Iris pigment epithelial cell (primary cell): ENCODE data around the gene KLHL13.
"Not testable (repeated sequence)": the region's sequence is repeated elsewhere in the genome, so short reads cannot be mapped to it uniquely, and the experiment has no call there.

Source experiments
- DNase-seq: peaks from one replicate; pipeline ENCODE4 v3.0.0-alpha.2; 2011; ENCODE audit warnings: low read depth

KLHL13 gene

DNA sequence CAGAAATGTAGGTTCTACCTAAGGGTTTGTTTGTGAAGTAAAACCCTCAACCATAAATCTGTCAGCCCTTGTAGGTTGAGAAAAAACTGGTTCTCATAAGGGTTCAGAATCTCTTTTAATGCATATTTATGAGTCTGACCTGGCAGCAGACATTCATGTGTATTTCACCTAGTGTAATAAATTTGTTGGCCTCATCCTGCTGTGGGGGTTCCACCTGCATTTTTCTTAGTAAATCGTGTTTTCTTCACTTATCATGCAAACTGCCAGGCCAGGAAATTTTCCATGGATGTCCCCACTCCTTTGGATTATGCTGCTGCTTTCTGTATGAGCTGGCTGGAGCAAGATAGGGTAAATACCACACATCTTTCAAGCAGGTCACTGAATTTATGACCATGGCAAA lies 42.4 kb downstream of the KLHL13 start:
- DNase-seq, result no peak

DNA sequence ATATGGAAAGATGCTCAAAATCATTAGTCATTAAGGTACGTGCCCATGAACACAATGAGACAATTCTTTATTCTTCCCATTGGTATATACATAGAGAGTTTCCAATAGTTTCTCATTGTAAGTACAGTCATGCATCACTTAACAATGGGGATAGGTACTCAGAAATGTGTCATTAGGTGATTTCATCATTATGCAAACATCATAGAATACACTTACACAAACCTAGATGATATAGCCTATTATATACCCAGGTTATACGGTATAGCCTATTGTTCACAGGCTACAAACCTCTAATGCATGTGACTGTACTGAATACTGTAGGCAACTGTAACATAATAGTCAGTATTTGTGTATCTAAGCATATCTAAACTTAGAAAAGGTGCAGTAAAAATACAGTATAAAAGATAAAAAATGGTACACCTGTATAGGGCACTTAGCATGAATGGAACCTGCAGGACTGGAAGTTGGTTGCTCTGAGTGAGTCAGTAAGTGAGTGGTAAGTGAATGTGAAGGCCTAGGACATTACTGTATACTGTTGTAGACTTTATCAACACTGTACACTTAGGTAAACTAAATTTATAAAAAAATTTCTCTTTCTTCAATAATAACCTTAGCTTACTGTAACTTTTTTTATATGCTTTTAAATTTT lies 49.6 kb downstream of the KLHL13 start:
- no peak for DNase-seq

GRCh38 chrX:118062817-118063615 lies 53.6 kb downstream of the KLHL13 start:
- DNase-seq, result no peak

- no peak for DNase-seq
Observed at GRCh38 chrX:118062048-118062789, 54.4 kb downstream of the KLHL13 start.

- DNase-seq, result no peak
Observed at GRCh38 chrX:118058924-118059323, 57.7 kb downstream of the KLHL13 start.

DNA sequence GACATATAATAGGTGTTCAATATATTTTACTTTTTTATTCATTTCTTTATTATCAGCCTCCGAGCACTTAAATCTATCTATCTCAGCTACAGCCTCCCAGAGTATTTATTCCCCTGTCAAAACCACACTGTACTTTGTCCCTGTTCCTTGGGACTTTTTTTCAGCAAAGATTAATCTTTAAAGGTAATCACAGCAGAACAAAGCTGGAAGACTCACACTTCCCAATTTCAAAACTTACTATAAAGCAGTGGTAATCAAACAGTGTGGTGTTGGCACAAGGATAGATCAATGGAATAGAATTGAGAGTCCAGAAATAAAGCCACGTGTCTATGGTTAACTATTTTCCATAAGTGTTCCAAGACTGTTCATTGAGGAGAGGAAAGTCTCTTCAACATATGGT lies 59.7 kb downstream of the KLHL13 start:
- DNase-seq, result no peak

- DNase-seq, result no peak
Observed at GRCh38 chrX:118049713-118050112, 66.9 kb downstream of the KLHL13 start.

DNA sequence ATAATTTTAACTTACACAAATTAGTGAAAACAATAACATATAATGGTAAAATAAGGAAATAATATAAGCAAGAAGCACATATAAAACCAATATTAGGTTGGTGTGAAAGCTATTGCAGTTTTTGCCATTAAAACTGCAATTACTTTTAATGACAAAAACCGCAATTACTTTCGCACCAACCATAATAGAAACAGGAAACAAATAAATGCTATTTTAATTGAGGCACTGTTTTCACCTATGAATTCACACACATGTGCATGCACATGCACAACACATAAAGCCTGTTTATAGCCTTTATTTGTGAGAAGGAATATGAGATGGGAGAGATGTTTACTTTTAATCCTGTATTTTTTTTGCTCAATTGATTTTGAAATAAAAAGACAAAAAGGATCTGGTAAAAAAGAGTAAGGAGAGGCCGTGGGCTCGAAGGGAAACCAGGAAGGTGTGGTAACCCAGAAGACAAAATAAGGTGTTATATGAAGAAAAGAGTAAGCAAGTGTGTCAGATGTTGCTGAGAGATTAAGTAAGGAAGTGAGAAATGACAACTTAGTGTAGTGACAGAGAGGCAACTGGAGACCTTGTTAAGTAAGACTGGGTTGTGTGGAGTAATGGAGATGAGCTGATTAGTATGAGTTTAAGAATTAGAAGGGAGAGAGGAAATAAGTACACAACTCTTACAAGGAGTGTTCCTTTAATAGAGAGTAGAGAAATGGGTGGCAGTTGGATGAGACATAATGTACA lies 69.0 kb downstream of the KLHL13 start:
- no peak for DNase-seq

DNA sequence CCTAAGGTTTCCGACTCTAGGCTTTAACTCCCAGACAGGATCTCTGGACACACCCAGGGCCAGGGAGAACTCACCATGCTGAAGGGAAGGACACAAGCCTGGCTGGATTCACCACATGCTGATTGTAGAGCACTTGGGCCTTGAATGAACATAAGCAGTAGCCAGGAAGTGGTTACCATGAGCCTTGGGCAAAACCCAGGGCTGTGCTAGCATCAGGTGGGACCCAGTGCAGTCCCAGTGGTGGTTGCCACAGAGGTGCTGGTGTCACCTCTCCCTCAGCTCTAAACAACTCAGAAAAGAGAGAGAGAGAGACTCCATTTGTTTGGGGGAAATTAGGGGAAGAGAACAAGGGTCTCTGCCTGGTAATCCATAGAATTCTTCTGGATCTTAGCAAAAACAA lies 77.0 kb downstream of the KLHL13 start:
- DNase-seq, result no peak

- no peak for DNase-seq
Observed at GRCh38 chrX:118038614-118039365, 77.8 kb downstream of the KLHL13 start.

- no peak for DNase-seq
Observed at GRCh38 chrX:118026631-118027030, 90.0 kb downstream of the KLHL13 start.

- DNase-seq, result peak; percentile 6
Observed at GRCh38 chrX:118025226-118025625, 91.4 kb downstream of the KLHL13 start.

DNA sequence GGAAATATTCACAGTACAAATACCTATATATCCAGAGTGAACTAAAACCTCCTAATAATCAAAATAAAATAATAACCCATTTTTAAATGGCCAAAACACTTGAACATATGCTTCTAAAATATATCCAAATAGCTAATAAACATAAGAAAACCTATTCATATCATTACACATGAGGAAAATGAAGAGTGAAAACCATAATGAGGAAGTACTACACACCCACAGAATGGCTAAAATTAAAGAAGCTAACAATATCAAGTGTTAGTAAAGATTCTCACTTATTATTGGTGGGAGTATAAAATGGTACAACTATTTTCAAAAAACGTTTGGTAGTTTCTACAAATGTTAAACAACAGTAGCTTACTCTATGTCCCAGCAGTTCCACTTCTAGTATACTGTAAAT lies 92.1 kb downstream of the KLHL13 start:
- no peak for DNase-seq

GRCh38 chrX:118022753-118023152 lies 93.9 kb downstream of the KLHL13 start:
- DNase-seq, result no peak

- no peak for DNase-seq
Observed at GRCh38 chrX:118016422-118016821, 100.2 kb downstream of the KLHL13 start.

DNA sequence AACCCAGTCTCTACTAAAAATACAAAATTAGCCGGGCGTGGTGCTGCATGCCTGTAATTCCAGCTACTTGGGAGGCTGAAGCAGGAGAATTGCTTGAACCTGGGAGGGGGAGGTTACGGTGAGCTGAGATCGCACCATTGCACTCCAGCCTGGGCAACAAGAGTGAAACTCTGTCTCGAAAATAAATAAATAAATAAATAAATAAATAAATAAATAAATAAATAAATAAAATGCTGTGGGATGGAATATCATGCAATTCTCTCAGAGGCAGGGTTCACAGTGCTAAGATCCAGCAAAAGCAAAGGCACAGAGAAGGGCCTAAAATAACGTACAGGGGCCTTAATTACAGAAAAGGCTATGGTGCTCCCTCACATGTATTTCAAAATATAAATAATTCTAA lies 114.2 kb downstream of the KLHL13 start:
- not testable (repeated sequence) for DNase-seq

- DNase-seq, result no peak
Observed at GRCh38 chrX:118000518-118000917, 116.1 kb downstream of the KLHL13 start.

- DNase-seq, result no peak
Observed at GRCh38 chrX:117998171-117998570, 118.4 kb downstream of the KLHL13 start.

DNA sequence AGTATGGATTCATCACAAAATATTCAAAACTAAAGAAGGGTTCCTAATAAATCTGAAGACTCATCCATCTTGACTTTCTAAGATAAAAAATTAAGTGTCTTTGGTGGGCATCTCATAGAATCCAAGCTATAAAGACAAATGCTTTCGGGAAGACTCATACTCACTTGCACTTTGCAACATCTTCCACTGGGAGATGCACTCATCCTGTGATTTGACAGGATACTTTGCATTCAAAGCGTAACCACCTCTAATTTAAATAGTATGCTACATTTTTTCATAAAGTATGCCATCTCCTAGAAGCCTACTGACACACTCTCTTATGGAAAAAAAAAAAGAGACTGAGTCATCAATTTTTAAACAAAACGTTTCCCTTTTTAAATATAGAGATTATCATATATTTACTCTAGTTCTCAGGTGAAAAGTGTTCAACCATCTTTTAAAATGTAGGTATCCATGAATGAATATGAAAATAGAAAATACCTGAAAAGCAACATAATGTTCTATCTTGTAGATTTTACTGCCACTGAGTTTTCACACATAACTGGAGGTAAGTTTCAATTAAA lies 119.6 kb downstream of the KLHL13 start:
- DNase-seq, result peak; percentile 10

- DNase-seq, result no peak
Observed at GRCh38 chrX:117996408-117996807, 120.2 kb downstream of the KLHL13 start.

GRCh38 chrX:117995378-117995777 lies 121.2 kb downstream of the KLHL13 start:
- no peak for DNase-seq
